Measurements from ENCODE around the gene PIEZO2. TPM values are rescaled to one million over a fixed set of nuclear protein-coding genes. Genes with fewer than 3 reads are reported as not detected.

PIEZO2 gene
- total RNA-seq, 1 experiment from 2014 or later: 0.11 TPM

DNA sequence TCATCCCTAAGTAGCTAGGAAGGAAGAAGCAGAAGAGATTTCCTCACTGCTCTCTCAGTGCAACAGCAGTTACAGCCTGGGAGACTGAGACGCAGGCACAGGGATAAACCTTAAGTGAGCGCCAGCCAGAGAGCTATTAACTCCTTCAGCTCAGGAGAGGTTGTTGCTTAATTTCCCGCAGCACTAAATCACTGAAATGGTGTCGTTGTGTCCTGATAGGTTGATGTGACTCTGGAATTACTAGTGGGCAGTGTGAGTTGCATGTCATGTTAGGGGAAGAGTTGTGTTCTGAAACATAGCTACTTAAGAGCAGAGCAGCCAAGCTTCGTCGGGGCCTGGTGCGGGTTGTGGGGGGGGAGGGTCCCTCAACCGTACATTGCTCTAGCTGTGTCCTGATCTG is 397.7 kb downstream of the PIEZO2 start:
- Mint-ChIP-seq H3K36me3 (ENCODE audit: insufficient read depth, unreplicated experiment) (no peaks in the 10 kb centered on the region), H3K4me1 (ENCODE audit: low read depth, unreplicated experiment) (no peaks in the 10 kb centered on the region), H3K9me3 (ENCODE audit: unreplicated experiment) (no peaks in the 10 kb centered on the region), H3K4me3 (ENCODE audit: unreplicated experiment) (no peak overlapping the region), H3K27ac (ENCODE audit: unreplicated experiment) (no peak overlapping the region), H3K27me3 (ENCODE audit: insufficient read depth, unreplicated experiment) (no peaks in the 10 kb centered on the region)
- no peaks in the 10 kb centered on the region for H3K27me3 ChIP-seq (replicated peaks; ENCODE audit: control insufficient read depth, insufficient read depth, low read length)
- no peak overlapping the region for H3K4me3 ChIP-seq (ENCODE audit: low read depth, low read length)
- ChIA-PET POLR2A (no interaction called here), CTCF (no interaction called here)
- H3K4me1 ChIP-seq: no peaks in the 10 kb centered on the region
- BruUV-seq (replicated peaks): no TSS peak
- intact Hi-C loops (cut with micrococcal nuclease; ENCODE audit: unreplicated experiment): no loop called here
- DNase-seq: no peak
- no peaks in the 10 kb centered on the region for H3K9me3 ChIP-seq
- TF ChIP-seq, protein P1, sequence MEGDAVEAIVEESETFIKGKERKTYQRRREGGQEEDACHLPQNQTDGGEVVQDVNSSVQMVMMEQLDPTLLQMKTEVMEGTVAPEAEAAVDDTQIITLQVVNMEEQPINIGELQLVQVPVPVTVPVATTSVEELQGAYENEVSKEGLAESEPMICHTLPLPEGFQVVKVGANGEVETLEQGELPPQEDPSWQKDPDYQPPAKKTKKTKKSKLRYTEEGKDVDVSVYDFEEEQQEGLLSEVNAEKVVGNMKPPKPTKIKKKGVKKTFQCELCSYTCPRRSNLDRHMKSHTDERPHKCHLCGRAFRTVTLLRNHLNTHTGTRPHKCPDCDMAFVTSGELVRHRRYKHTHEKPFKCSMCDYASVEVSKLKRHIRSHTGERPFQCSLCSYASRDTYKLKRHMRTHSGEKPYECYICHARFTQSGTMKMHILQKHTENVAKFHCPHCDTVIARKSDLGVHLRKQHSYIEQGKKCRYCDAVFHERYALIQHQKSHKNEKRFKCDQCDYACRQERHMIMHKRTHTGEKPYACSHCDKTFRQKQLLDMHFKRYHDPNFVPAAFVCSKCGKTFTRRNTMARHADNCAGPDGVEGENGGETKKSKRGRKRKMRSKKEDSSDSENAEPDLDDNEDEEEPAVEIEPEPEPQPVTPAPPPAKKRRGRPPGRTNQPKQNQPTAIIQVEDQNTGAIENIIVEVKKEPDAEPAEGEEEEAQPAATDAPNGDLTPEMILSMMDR (IDR thresholded peaks at IDR 0.05; ENCODE audit: insufficient read depth in 1 of 2, low read depth in 1 of 2, low read length in 1 of 2, severe bottlenecking in 1 of 2, unreplicated experiment in 1 of 2): no peak
- H3K36me3 ChIP-seq (ENCODE audit: control insufficient read depth, insufficient read depth, low read length): no peaks in the 10 kb centered on the region

GRCh38 chr18:10750191-10751035 is 399.0 kb downstream of the PIEZO2 start:
- H3K4me1 Mint-ChIP-seq (ENCODE audit: low read depth, unreplicated experiment): no peaks in the 10 kb centered on the region
- Histone ChIP-seq H3K9me3 (no peaks in the 10 kb centered on the region), H3K27me3 (replicated peaks; ENCODE audit: control insufficient read depth, insufficient read depth, low read length) (no peaks in the 10 kb centered on the region), H3K4me1 (no peaks in the 10 kb centered on the region), H3K4me3 (ENCODE audit: low read depth, low read length) (no peak overlapping the region), H3K36me3 (ENCODE audit: control insufficient read depth, insufficient read depth, low read length) (no peaks in the 10 kb centered on the region)
- no peak for DNase-seq
- no peaks in the 10 kb centered on the region for H3K36me3 Mint-ChIP-seq (ENCODE audit: insufficient read depth, unreplicated experiment)
- H3K4me3 Mint-ChIP-seq (ENCODE audit: unreplicated experiment): no peak overlapping the region
- no TSS peak for BruUV-seq (replicated peaks)
- POLR2A ChIA-PET: no interaction called here
- CTCF ChIA-PET: no interaction called here
- H3K27me3 Mint-ChIP-seq (ENCODE audit: insufficient read depth, unreplicated experiment): no peaks in the 10 kb centered on the region
- no peak overlapping the region for H3K27ac Mint-ChIP-seq (ENCODE audit: unreplicated experiment)
- intact Hi-C loops (cut with micrococcal nuclease; ENCODE audit: unreplicated experiment): no loop called here
- TF ChIP-seq, protein P1 (IDR thresholded peaks at IDR 0.05; ENCODE audit: insufficient read depth in 1 of 2, low read depth in 1 of 2, low read length in 1 of 2, severe bottlenecking in 1 of 2, unreplicated experiment in 1 of 2): no peak
- no peaks in the 10 kb centered on the region for H3K9me3 Mint-ChIP-seq (ENCODE audit: unreplicated experiment)

GRCh38 chr18:10748641-10749040 is 400.7 kb downstream of the PIEZO2 start:
- Mint-ChIP-seq H3K27me3 (ENCODE audit: insufficient read depth, unreplicated experiment) (no peaks in the 10 kb centered on the region), H3K4me1 (ENCODE audit: low read depth, unreplicated experiment) (no peaks in the 10 kb centered on the region), H3K9me3 (ENCODE audit: unreplicated experiment) (no peaks in the 10 kb centered on the region), H3K27ac (ENCODE audit: unreplicated experiment) (no peak overlapping the region), H3K36me3 (ENCODE audit: insufficient read depth, unreplicated experiment) (no peaks in the 10 kb centered on the region), H3K4me3 (ENCODE audit: unreplicated experiment) (no peak overlapping the region)
- H3K4me1 ChIP-seq: no peaks in the 10 kb centered on the region
- ChIA-PET CTCF (no interaction called here), POLR2A (no interaction called here)
- no peaks in the 10 kb centered on the region for H3K27me3 ChIP-seq (replicated peaks; ENCODE audit: control insufficient read depth, insufficient read depth, low read length)
- TF ChIP-seq, protein P1 (IDR thresholded peaks at IDR 0.05; ENCODE audit: insufficient read depth in 1 of 2, low read depth in 1 of 2, low read length in 1 of 2, severe bottlenecking in 1 of 2, unreplicated experiment in 1 of 2): no peak
- DNase-seq: no peak
- H3K9me3 ChIP-seq: no peaks in the 10 kb centered on the region
- H3K4me3 ChIP-seq (ENCODE audit: low read depth, low read length): no peak overlapping the region
- no TSS peak for BruUV-seq (replicated peaks)
- no peaks in the 10 kb centered on the region for H3K36me3 ChIP-seq (ENCODE audit: control insufficient read depth, insufficient read depth, low read length)
- intact Hi-C loops (cut with micrococcal nuclease; ENCODE audit: unreplicated experiment): no loop called here
